Measurements from ENCODE around the gene HEATR3. TPM values are rescaled to one million over a fixed set of nuclear protein-coding genes. Genes with fewer than 3 reads are reported as not detected.

Gene HEATR3
- total RNA-seq, 1 donor from 2014 or later = 24.6 TPM

DNA sequence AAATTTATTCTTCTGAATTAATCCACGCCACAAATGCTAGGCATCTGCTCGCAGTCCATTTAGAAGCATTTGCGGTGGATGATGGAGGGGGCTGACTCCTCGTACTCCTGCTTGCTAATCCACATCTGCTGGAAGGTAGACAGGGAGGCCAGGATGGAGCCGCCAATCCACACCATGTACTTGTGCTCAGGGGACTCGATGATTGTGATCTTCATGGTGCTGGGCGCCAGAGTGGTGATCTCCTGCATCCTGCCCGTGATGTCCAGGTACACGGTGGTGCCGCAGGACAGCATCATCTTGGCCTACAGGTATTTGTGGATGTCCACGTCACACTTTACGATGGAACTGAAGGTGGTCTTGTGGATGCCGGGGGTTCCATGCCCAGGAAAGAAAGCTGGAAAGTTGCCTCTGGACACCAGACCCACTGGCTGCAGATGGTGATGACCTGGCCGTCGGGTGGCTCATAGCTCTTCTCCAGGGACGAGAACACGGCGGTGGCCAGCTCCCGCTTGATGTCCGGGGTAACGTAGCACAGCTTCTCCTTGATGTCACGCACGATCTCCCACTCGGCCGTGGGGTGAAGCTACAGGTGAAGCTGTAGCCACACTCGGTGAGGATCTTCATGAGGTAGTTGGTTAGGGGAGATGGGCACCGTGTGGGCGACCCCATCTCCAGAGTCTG lies 7.5 kb upstream of the HEATR3 start:
- DNase-seq (ENCODE audit: low read depth in 2 of 2) = no peak

- no peak for DNase-seq (ENCODE audit: low read depth in 2 of 2)
Measured at GRCh38 chr16:50059111-50059510, 6.7 kb upstream of the HEATR3 start.

DNA sequence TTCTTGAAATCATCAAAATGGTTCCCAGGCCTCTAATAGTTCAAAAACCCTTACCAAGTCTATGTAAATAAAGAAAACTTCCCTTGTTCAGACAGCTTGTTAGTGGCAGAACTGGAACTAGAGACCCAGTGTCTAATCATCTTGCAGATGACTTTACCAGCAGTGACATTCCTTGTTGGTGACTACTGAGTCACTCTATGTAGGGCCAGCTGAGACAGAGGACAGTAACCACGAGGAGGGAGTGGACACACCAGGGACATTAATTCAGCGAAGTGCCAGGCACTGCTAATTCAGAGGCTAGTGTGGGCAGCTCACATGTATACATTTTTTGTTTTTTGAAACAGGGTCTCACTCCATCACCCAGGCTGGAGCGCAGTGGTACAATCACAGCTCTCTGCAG lies 6.1 kb upstream of the HEATR3 start:
- no peak for DNase-seq (ENCODE audit: low read depth in 2 of 2)

GRCh38 chr16:50061326-50061725 lies 4.4 kb upstream of the HEATR3 start:
- no peak for DNase-seq (ENCODE audit: low read depth in 2 of 2)

GRCh38 chr16:50065241-50065623 lies 538 bp upstream of the HEATR3 start:
- DNase-seq (ENCODE audit: low read depth in 2 of 2) = no peak

- DNase-seq (ENCODE audit: low read depth in 2 of 2) = no peak
Measured at GRCh38 chr16:50066482-50067289, 916 bp downstream of the HEATR3 start.

DNA sequence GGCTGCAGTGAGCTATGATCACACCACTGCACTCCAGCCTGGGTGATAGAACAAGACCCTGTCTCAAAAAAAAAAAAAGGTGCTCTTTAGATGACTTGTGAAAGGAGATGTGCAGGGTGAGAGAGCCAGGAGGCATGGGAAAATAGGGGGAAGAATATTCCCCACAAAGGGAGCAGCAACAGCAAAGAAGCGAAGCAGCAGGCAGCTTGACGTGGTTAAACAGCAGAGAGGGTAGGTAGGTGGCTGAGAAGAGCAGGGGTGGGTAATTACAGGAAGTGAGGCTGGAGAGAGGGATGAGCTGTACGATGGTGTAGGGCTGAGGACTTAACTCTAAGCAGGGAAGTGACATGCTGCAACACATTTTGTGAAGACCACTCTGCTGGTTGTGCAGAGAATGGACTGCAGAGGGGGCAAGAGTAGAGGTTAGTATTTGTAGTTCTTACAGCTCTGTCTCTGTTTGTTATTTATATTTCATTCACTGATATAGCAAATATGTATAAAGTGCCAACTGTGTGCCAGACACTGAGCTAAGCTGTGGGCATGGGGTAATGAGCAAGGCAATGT lies 1.6 kb downstream of the HEATR3 start:
- DNase-seq (ENCODE audit: low read depth in 2 of 2) = peak; percentile 76 to 82

- peak in 1 of 2 donors; percentile 46 for DNase-seq (ENCODE audit: low read depth in 2 of 2)
Measured at GRCh38 chr16:50068550-50068949, 2.8 kb downstream of the HEATR3 start.

- no peak for DNase-seq (ENCODE audit: low read depth in 2 of 2)
Measured at GRCh38 chr16:50069060-50069459, 3.3 kb downstream of the HEATR3 start.

GRCh38 chr16:50071075-50071671 lies 5.4 kb downstream of the HEATR3 start:
- no peak for DNase-seq (ENCODE audit: low read depth in 2 of 2)

- no peak for DNase-seq (ENCODE audit: low read depth in 2 of 2)
Measured at GRCh38 chr16:50072730-50073129, 7.0 kb downstream of the HEATR3 start.

GRCh38 chr16:50079397-50080140 lies 13.8 kb downstream of the HEATR3 start:
- no peak for DNase-seq (ENCODE audit: low read depth in 2 of 2)

- DNase-seq (ENCODE audit: low read depth in 2 of 2) = no peak
Measured at GRCh38 chr16:50081428-50082018, 15.8 kb downstream of the HEATR3 start.

- no peak for DNase-seq (ENCODE audit: low read depth in 2 of 2)
Measured at GRCh38 chr16:50083996-50084395, 18.2 kb downstream of the HEATR3 start.

DNA sequence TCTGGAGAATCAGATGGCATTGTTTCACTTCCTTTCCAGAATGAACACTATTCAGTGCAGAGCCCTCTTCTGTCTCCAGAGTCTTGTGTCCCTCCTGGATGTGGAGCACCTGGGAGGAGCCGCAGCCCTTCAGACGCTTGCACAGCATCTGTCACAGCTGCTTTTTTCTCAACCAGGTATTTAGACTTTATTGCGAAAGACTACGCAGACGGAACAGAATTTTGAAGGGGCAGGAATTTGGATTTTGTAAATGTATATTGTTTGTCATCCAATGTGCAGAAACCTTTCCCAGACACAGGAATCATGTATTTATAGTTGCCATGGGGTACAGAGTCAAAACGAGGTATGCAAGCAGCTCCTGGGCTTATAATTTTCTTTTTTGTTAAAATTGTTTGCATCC lies 20.4 kb downstream of the HEATR3 start:
- DNase-seq (ENCODE audit: low read depth in 2 of 2) = no peak

DNA sequence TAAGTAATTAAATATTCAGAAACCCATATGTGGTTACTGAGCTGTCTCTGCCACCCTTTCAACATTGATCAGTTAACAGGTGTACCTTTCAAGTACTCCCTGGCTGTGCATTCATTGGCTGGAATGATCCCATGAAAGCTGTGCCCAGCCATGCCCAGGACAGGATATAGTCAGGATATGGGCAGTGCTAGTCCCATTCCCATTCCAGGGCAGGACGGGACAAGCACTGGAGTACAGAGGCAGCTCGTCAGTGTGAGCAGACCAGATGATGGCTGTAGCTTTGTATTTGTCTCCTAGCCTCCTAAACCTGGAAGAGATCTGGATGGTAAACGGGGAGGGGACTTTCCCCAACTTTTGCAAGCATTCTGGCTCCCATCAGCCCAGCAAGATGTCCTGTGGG lies 22.5 kb downstream of the HEATR3 start:
- DNase-seq (ENCODE audit: low read depth in 2 of 2) = no peak

GRCh38 chr16:50092891-50093290 lies 27.1 kb downstream of the HEATR3 start:
- peak in 1 of 2 donors; percentile 15 for DNase-seq (ENCODE audit: low read depth in 2 of 2)

DNA sequence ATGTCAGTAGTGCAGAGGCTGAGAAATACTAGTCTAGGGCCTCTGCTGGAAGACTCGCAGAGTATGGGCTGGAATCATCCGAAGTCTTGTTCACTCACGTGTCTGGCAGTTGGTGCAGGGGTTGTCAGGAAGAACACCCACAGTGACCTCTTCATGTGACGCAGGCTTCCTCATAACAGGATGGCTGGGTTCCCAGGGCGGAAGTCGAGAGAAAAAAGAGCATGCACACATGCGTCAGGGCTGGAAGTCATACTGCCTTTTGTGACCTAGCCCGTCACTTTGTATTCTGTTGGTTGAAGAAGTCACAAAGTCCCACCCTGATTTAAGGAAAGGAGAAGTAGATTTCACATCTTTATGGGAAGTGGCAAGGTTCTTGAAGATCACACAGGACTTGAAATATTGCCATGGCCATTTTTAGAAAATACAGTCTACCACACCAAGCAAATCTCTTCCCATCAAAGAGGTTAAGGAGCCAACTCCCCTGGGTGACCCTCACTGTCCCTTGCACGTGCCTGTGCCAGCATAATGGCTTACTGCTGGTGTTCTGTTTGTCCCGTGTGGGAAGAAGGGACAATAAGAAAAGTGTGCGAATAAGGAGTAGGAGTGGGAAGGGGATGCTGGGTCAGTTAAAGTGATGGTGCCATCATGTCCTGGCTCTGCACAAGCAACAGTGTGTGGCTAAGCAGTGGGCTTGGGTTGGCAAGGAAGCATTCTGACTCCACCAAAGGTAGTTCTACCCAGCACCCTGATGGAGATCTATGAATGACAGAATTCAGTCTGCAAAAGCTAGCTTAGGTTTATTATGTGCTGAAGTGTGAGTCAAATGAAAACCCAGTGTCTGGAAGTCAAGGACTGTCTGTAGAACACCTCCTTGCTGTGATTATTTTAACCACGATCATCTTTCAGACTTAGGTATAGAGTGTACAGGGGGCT lies 28.1 kb downstream of the HEATR3 start:
- peak; percentile 72 to 95 for DNase-seq (ENCODE audit: low read depth in 2 of 2)

GRCh38 chr16:50096791-50097190 lies 31.0 kb downstream of the HEATR3 start:
- DNase-seq (ENCODE audit: low read depth in 2 of 2) = peak in 1 of 2 donors; percentile 12
